Measurements from ENCODE around the gene WFDC12.

Gene WFDC12

DNA sequence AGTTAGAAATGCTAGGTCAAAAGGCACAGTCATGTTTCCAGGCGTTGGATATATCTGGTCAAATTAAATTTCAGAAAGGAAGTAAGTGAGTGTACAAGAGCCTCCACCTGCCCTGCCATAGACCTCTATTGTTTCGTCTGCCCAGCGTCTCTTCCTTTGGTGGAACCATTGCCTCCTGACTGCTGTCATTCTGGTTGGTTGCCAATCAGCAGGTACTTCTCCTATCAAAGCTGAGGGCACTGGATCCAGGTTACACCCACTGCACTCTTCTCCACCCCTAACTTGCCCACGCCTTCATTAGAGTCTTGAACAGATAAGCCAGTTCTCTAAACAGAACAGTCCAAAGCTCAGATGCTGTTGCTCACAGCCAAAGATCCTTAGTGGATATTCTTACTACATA lies 6.7 kb downstream of the WFDC12 start:
- H4K8ac ChIP-seq (ENCODE audit: low read length), result no peak overlapping the region
- no peak overlapping the region for H3K14ac ChIP-seq (ENCODE audit: low read length in 2 of 2)
- no peak overlapping the region for H2BK15ac ChIP-seq (ENCODE audit: low read depth, poor library complexity, severe bottlenecking)
- H2BK12ac ChIP-seq (ENCODE audit: low read length in 2 of 2), result no peak overlapping the region
- H3K4me1 ChIP-seq (ENCODE audit: control insufficient read depth, insufficient read depth, low read depth, low read length), result no peaks in the 10 kb centered on the region
- no peak overlapping the region for H3K27ac ChIP-seq (ENCODE audit: low read length, poor library complexity, severe bottlenecking)
- H3K4ac ChIP-seq (ENCODE audit: low read depth in 1 of 2, low read length in 2 of 2), result no peak overlapping the region
- no peaks in the 10 kb centered on the region for H3K9me3 ChIP-seq (ENCODE audit: control insufficient read depth, low read length)
- no peak overlapping the region for H3K9ac ChIP-seq (ENCODE audit: low read length)
- no peak overlapping the region for H2AFZ ChIP-seq (ENCODE audit: low read depth, low read length)
- H3K18ac ChIP-seq (ENCODE audit: low read depth in 1 of 2, low read length in 2 of 2), result no peak overlapping the region
- H3K4me2 ChIP-seq (ENCODE audit: low read length, poor library complexity, severe bottlenecking), result no peak overlapping the region
- H4K91ac ChIP-seq (ENCODE audit: low read length), result no peak overlapping the region
- no peak overlapping the region for H2AK5ac ChIP-seq (ENCODE audit: low read length, severe bottlenecking)
- no peaks in the 10 kb centered on the region for H3K36me3 ChIP-seq (ENCODE audit: control insufficient read depth in 1 of 2, insufficient read depth in 2 of 2, low read depth in 1 of 2, low read length in 2 of 2)
- no peak overlapping the region for H2BK5ac ChIP-seq (ENCODE audit: low read depth, low read length, poor library complexity, severe bottlenecking)
- no peak overlapping the region for H3K4me3 ChIP-seq (ENCODE audit: insufficient read depth in 1 of 2, low read depth in 1 of 2, low read length in 2 of 2)
- peaks cover 34 to 48% of the 10 kb centered on the region in 2 experiments for H3K27me3 ChIP-seq (ENCODE audit: control insufficient read depth in 1 of 2, insufficient read depth in 1 of 2, low read length in 2 of 2)
- H2BK120ac ChIP-seq (ENCODE audit: low read depth, low read length), result no peak overlapping the region
- 68% methylated on average over 3 of the region's 4 CpGs for WGBS
- no peak overlapping the region for H3K23ac ChIP-seq (ENCODE audit: low read length in 2 of 2)
- no peak for DNase-seq
- H3K79me1 ChIP-seq (replicated peaks; ENCODE audit: low read length, poor library complexity, severe bottlenecking), result no peaks in the 10 kb centered on the region

DNA sequence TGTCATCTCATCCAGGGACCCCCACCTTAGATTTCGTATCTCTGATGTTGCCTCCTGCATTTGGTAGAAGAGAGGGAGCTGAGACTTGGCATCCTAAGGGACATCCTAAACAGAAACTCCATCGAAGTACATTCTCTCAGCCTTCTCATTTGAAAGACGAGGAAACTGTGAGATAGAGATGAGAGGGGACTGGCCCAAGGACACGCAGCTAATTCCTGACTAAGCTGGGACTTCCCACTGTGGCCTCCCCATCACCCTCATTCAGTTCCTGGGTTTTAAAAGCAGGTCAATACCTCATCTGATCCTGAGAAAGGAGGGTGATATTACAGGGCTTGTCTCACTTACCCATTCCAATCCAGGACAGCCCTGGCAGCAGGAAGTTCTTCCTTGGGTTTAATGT lies 8.4 kb downstream of the WFDC12 start:
- Histone ChIP-seq H3K4ac (ENCODE audit: low read depth in 1 of 2, low read length in 2 of 2) (no peak overlapping the region), H3K14ac (ENCODE audit: low read length in 2 of 2) (no peak overlapping the region), H2AFZ (ENCODE audit: low read depth, low read length) (no peak overlapping the region), H3K9ac (ENCODE audit: low read length) (no peak overlapping the region), H3K36me3 (ENCODE audit: control insufficient read depth in 1 of 2, insufficient read depth in 2 of 2, low read depth in 1 of 2, low read length in 2 of 2) (no peaks in the 10 kb centered on the region), H2BK15ac (ENCODE audit: low read depth, poor library complexity, severe bottlenecking) (no peak overlapping the region), H3K4me1 (ENCODE audit: control insufficient read depth, insufficient read depth, low read depth, low read length) (peaks cover 2% of the 10 kb centered on the region), H3K27ac (ENCODE audit: low read length, poor library complexity, severe bottlenecking) (no peak overlapping the region), H4K8ac (ENCODE audit: low read length) (no peak overlapping the region), H2AK5ac (ENCODE audit: low read length, severe bottlenecking) (no peak overlapping the region), H2BK5ac (ENCODE audit: low read depth, low read length, poor library complexity, severe bottlenecking) (no peak overlapping the region), H2BK120ac (ENCODE audit: low read depth, low read length) (no peak overlapping the region), H3K27me3 (ENCODE audit: control insufficient read depth in 1 of 2, insufficient read depth in 1 of 2, low read length in 2 of 2) (peaks cover 32 to 63% of the 10 kb centered on the region in 2 experiments), H3K4me3 (ENCODE audit: insufficient read depth in 1 of 2, low read depth in 1 of 2, low read length in 2 of 2) (no peak overlapping the region), H3K4me2 (ENCODE audit: low read length, poor library complexity, severe bottlenecking) (no peak overlapping the region), H3K23ac (ENCODE audit: low read length in 2 of 2) (no peak overlapping the region), H3K9me3 (ENCODE audit: control insufficient read depth, low read length) (no peaks in the 10 kb centered on the region), H4K91ac (ENCODE audit: low read length) (no peak overlapping the region), H2BK12ac (ENCODE audit: low read length in 2 of 2) (no peak overlapping the region), H3K18ac (ENCODE audit: low read depth in 1 of 2, low read length in 2 of 2) (no peak overlapping the region), H3K79me1 (replicated peaks; ENCODE audit: low read length, poor library complexity, severe bottlenecking) (no peaks in the 10 kb centered on the region)
- no CpG with 5 or more reads among the region's 4 CpGs for WGBS
- no peak for DNase-seq

- Histone ChIP-seq H2AFZ (ENCODE audit: low read depth, low read length) (no peak overlapping the region), H2BK5ac (ENCODE audit: low read depth, low read length, poor library complexity, severe bottlenecking) (no peak overlapping the region), H3K9me3 (ENCODE audit: control insufficient read depth, low read length) (no peaks in the 10 kb centered on the region), H3K4me1 (ENCODE audit: control insufficient read depth, insufficient read depth, low read depth, low read length) (peaks cover 3% of the 10 kb centered on the region), H3K9ac (ENCODE audit: low read length) (no peak overlapping the region), H3K4me3 (ENCODE audit: insufficient read depth in 1 of 2, low read depth in 1 of 2, low read length in 2 of 2) (no peak overlapping the region), H3K4me2 (ENCODE audit: low read length, poor library complexity, severe bottlenecking) (no peak overlapping the region), H4K8ac (ENCODE audit: low read length) (no peak overlapping the region), H3K27ac (ENCODE audit: low read length, poor library complexity, severe bottlenecking) (no peak overlapping the region), H2BK15ac (ENCODE audit: low read depth, poor library complexity, severe bottlenecking) (no peak overlapping the region), H3K18ac (ENCODE audit: low read depth in 1 of 2, low read length in 2 of 2) (no peak overlapping the region), H2AK5ac (ENCODE audit: low read length, severe bottlenecking) (no peak overlapping the region), H3K23ac (ENCODE audit: low read length in 2 of 2) (no peak overlapping the region), H3K14ac (ENCODE audit: low read length in 2 of 2) (no peak overlapping the region), H2BK120ac (ENCODE audit: low read depth, low read length) (no peak overlapping the region), H3K27me3 (ENCODE audit: control insufficient read depth in 1 of 2, insufficient read depth in 1 of 2, low read length in 2 of 2) (peaks cover 32 to 68% of the 10 kb centered on the region in 2 experiments), H3K36me3 (ENCODE audit: control insufficient read depth in 1 of 2, insufficient read depth in 2 of 2, low read depth in 1 of 2, low read length in 2 of 2) (no peaks in the 10 kb centered on the region), H3K4ac (ENCODE audit: low read depth in 1 of 2, low read length in 2 of 2) (no peak overlapping the region), H4K91ac (ENCODE audit: low read length) (no peak overlapping the region), H2BK12ac (ENCODE audit: low read length in 2 of 2) (no peak overlapping the region), H3K79me1 (replicated peaks; ENCODE audit: low read length, poor library complexity, severe bottlenecking) (no peaks in the 10 kb centered on the region)
- no peak for DNase-seq
- WGBS, result 73% methylated on average over 3 of the region's 3 CpGs
These were observed 8.9 kb downstream of the WFDC12 start for GRCh38 chr20:45115386-45115774.

DNA sequence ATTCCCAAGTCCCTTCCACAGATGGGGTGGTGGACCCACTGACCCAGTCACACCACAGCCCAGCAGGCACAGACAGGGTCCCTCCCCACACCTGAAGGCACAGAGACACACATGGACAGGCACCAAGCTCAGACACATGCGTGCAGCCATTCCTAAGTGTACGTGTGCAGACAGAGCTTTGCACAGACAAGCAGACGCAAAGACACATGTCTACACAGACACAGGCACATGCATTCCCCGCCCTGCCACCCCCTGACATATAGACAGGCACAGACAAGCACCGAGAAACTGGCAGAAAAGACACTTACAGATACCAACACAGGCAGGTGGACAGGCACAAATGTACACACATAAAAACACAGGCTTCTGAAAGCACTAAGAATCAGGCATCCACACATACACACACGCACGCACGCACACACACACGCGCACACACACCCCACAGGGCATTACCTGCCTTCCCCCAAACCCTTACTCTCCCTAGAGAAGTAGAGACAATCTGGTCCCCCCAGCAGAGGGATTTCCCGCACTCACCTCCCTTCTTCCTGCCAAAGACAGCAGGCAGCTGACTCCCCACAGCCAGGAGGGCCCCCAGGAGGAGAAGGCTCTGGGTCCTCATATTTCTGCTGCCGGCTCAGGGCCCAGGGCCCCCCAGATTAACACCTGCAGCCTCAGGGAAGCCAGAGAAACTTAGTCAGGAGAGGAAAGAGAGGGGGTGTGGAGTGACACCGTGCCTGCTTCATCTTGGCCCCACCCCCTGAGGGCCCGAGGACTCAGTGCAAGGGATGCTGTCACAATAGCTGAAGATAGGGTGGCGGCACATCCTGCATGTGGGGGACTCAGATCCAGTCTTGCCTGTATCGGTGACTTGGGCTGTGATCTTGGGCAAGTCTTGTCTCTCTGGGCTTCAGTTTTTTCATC lies 9.5 kb downstream of the WFDC12 start, which contains the start of gene WFDC5:
TSS of gene WFDC5 (minus strand) at position 710 of the 921 bp plus-strand sequence. CDS start at position 619, 91 bp downstream.
- no peak within 1 kb of the TSS for H3K4ac ChIP-seq (ENCODE audit: low read depth in 1 of 2, low read length in 2 of 2)
- peaks cover 31 to 74% of the 10 kb centered on the region in 2 experiments for H3K27me3 ChIP-seq (ENCODE audit: control insufficient read depth in 1 of 2, insufficient read depth in 1 of 2, low read length in 2 of 2)
- H3K4me2 ChIP-seq (ENCODE audit: low read length, poor library complexity, severe bottlenecking), result no peak within 1 kb of the TSS
- H2AFZ ChIP-seq (ENCODE audit: low read depth, low read length), result no peak within 1 kb of the TSS
- no peaks in the 10 kb centered on the region for H3K36me3 ChIP-seq (ENCODE audit: control insufficient read depth in 1 of 2, insufficient read depth in 2 of 2, low read depth in 1 of 2, low read length in 2 of 2)
- H3K9me3 ChIP-seq (ENCODE audit: control insufficient read depth, low read length), result no peaks in the 10 kb centered on the region
- no peak within 1 kb of the TSS for H3K23ac ChIP-seq (ENCODE audit: low read length in 2 of 2)
- H2AK5ac ChIP-seq (ENCODE audit: low read length, severe bottlenecking), result no peak within 1 kb of the TSS
- H3K4me3 ChIP-seq (ENCODE audit: insufficient read depth in 1 of 2, low read depth in 1 of 2, low read length in 2 of 2), result no peak within 1 kb of the TSS
- no peak within 1 kb of the TSS for H2BK5ac ChIP-seq (ENCODE audit: low read depth, low read length, poor library complexity, severe bottlenecking)
- H3K18ac ChIP-seq (ENCODE audit: low read depth in 1 of 2, low read length in 2 of 2), result no peak within 1 kb of the TSS
- H3K27ac ChIP-seq (ENCODE audit: low read length, poor library complexity, severe bottlenecking), result no peak within 1 kb of the TSS
- peaks cover 3% of the 10 kb centered on the region for H3K4me1 ChIP-seq (ENCODE audit: control insufficient read depth, insufficient read depth, low read depth, low read length)
- no peak within 1 kb of the TSS for H3K9ac ChIP-seq (ENCODE audit: low read length)
- no peak within 1 kb of the TSS for H3K14ac ChIP-seq (ENCODE audit: low read length in 2 of 2)
- H2BK12ac ChIP-seq (ENCODE audit: low read length in 2 of 2), result no peak within 1 kb of the TSS
- no peak within 1 kb of the TSS for H2BK120ac ChIP-seq (ENCODE audit: low read depth, low read length)
- no peak within 1 kb of the TSS for H4K91ac ChIP-seq (ENCODE audit: low read length)
- no peaks in the 10 kb centered on the region for H3K79me1 ChIP-seq (replicated peaks; ENCODE audit: low read length, poor library complexity, severe bottlenecking)
- no peak within 1 kb of the TSS for H2BK15ac ChIP-seq (ENCODE audit: low read depth, poor library complexity, severe bottlenecking)
- H4K8ac ChIP-seq (ENCODE audit: low read length), result no peak within 1 kb of the TSS
- no peak for DNase-seq
- 68% methylated on average over 16 of the region's 16 CpGs for WGBS

Measured in mesenchymal stem cell (in vitro differentiated cells and primary cell).